A204.1 (cell line): ENCODE data around the gene WDR20.
"Not testable (repeated sequence)": the region's sequence is repeated elsewhere in the genome, so short reads cannot be mapped to it uniquely, and the experiment has no call there.

Experiments used
- FAIRE-seq: peaks from 2 replicates; lab custom pipeline; 2012; peaks lifted over from hg19 to GRCh38; lab: Jason Lieb, UNC

Gene WDR20

GRCh38 chr14:102139286-102140026, at the start of gene WDR20:
Gene WDR20, plus strand, starts transcription at chr14:102139897. Its CDS starts 27 bp downstream, at chr14:102139924.
- peak; percentile 70 for FAIRE-seq

- FAIRE-seq: no peak
These were observed 49.0 kb upstream of the WDR20 start for GRCh38 chr14:102090713-102091112.

GRCh38 chr14:102092806-102093205, 46.9 kb upstream of the WDR20 start:
- no peak for FAIRE-seq

GRCh38 chr14:102094101-102094500, 45.6 kb upstream of the WDR20 start:
- no peak for FAIRE-seq

GRCh38 chr14:102095231-102095870, 44.3 kb upstream of the WDR20 start:
- no peak for FAIRE-seq

GRCh38 chr14:102095871-102096568, 43.7 kb upstream of the WDR20 start:
- FAIRE-seq: no peak

GRCh38 chr14:102096569-102097188, 43.0 kb upstream of the WDR20 start:
- FAIRE-seq: peak; percentile 90

- FAIRE-seq: no peak
These were observed 42.1 kb upstream of the WDR20 start for GRCh38 chr14:102097441-102098135.

GRCh38 chr14:102103062-102103695, 36.5 kb upstream of the WDR20 start:
- no peak for FAIRE-seq

- no peak for FAIRE-seq
These were observed 34.3 kb upstream of the WDR20 start for GRCh38 chr14:102105369-102105768.

GRCh38 chr14:102109332-102109731, 30.4 kb upstream of the WDR20 start:
- FAIRE-seq: not testable (repeated sequence)

GRCh38 chr14:102111101-102111500, 28.6 kb upstream of the WDR20 start:
- FAIRE-seq: no peak

GRCh38 chr14:102116361-102117180, 23.1 kb upstream of the WDR20 start:
- no peak for FAIRE-seq

GRCh38 chr14:102117852-102118251, 21.8 kb upstream of the WDR20 start:
- FAIRE-seq: no peak

GRCh38 chr14:102120888-102121287, 18.8 kb upstream of the WDR20 start:
- FAIRE-seq: no peak

GRCh38 chr14:102121567-102121966, 18.1 kb upstream of the WDR20 start:
- FAIRE-seq: no peak

GRCh38 chr14:102124419-102124818, 15.3 kb upstream of the WDR20 start:
- no peak for FAIRE-seq

- FAIRE-seq: no peak
These were observed 14.2 kb upstream of the WDR20 start for GRCh38 chr14:102125546-102125945.

- FAIRE-seq: no peak
These were observed 12.8 kb upstream of the WDR20 start for GRCh38 chr14:102126807-102127455.

- no peak for FAIRE-seq
These were observed 8.0 kb upstream of the WDR20 start for GRCh38 chr14:102131741-102132140.
